ENCODE data around the gene ZNF185.

- TF ChIP-seq CTCF (IDR thresholded peaks at IDR 0.05; ENCODE audit: poor library complexity, severe bottlenecking), result no peak
- TF ChIP-seq SMC3 (conservative IDR thresholded peaks at IDR 0.05; ENCODE audit: poor library complexity), result no peak
- no peak for TF ChIP-seq TAF1 (IDR thresholded peaks at IDR 0.05; ENCODE audit: low read depth)
- TF ChIP-seq EZH2 (IDR thresholded peaks at IDR 0.05; ENCODE audit: borderline replicate concordance, insufficient read depth, low read length, poor library complexity, severe bottlenecking), result no peak
- no peak for TF ChIP-seq POLR2AphosphoS5 (IDR thresholded peaks at IDR 0.05)
- TF ChIP-seq EP300 (conservative IDR thresholded peaks at IDR 0.05; ENCODE audit: poor library complexity, severe bottlenecking), result no peak
Measured at GRCh38 chrX:152929898-152930297, 32.0 kb downstream of the ZNF185 start.
